CD4-positive, alpha-beta T cell treated with Interleukin-6 at 100 ng/mL for 8 hours (primary cell): Measurements from ENCODE around the gene CCDC102A.

Experiments
- DNase-seq: peaks from one replicate; pipeline ENCODE4 v3.0.0-alpha.2; 2020; ENCODE audit warnings: mixed read lengths, low spot score

The CCDC102A gene

GRCh38 chr16:57519796-57520360 lies 16.5 kb downstream of the CCDC102A start:
- peak; percentile 79 for DNase-seq

- DNase-seq: no peak
These were observed 17.4 kb downstream of the CCDC102A start for GRCh38 chr16:57518922-57519321.

- DNase-seq: no peak
These were observed 17.9 kb downstream of the CCDC102A start for GRCh38 chr16:57518520-57518919.

GRCh38 chr16:57517397-57518367 lies 18.7 kb downstream of the CCDC102A start:
- no peak for DNase-seq

GRCh38 chr16:57516773-57517172 lies 19.6 kb downstream of the CCDC102A start:
- DNase-seq: no peak

DNA sequence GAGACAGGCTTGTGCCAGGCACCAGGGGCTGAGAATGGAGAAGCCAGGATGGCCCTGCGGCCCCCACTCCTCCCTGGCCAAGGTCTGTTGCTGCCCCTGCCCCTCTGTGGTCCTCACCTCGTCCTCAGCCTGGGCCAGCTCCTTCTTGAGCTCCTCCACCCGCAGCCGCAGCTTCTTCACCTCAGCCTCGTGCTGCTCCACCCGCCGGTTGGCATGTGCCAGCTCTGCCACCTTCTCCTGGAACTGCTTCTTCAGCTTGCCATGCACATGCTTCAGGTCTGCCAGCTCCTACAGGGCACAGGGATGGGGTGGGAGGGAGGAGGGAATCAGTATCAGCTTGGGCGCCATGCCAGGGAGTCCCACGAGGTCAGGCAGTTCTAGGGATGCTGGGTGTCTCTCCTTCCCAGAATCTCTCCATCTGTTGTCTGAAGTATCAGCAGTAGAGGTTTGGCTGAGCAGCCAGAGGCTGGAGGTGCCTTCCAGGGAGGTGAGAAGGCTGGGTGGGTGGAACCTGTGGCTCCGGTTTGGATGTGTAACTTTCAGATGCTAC lies 20.1 kb downstream of the CCDC102A start:
- DNase-seq: no peak

- no peak for DNase-seq
These were observed 21.4 kb downstream of the CCDC102A start for GRCh38 chr16:57514791-57515600.

GRCh38 chr16:57514371-57514770 lies 22.0 kb downstream of the CCDC102A start:
- DNase-seq: no peak

DNA sequence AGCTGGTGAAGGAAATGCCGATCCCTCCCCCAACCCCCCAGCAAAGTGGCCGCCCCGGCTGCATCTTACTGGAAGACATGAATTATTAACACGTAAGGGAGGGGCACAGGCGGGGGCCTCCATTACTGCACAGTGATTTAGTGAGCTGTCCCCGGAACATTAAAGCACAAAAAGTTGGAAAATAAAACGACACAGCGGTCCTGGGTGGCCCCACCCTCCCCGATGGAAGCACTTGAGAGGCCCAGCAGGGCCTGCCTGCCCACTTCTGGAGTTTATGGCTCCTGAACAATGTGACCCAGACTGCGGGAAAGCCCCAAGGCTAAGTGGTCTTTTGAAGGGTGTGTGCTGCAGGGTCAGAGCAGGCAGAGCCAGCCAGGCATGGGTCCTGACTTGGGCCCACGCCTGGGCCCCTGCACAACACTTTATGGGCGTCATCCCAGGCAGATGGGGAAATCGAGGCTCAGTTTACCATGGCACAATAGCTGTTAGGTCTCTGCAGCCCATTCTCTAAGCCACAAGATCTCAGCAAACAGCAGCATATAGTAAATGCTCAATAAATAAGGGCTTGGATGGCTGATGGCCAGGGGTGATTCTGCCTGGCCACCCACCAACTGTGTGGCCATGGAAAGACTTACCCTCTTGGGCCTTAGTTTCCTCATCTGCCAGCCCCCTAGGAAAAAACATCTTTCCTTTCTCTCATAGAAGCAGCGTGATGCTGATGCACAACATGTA lies 22.8 kb downstream of the CCDC102A start:
- no peak for DNase-seq

DNA sequence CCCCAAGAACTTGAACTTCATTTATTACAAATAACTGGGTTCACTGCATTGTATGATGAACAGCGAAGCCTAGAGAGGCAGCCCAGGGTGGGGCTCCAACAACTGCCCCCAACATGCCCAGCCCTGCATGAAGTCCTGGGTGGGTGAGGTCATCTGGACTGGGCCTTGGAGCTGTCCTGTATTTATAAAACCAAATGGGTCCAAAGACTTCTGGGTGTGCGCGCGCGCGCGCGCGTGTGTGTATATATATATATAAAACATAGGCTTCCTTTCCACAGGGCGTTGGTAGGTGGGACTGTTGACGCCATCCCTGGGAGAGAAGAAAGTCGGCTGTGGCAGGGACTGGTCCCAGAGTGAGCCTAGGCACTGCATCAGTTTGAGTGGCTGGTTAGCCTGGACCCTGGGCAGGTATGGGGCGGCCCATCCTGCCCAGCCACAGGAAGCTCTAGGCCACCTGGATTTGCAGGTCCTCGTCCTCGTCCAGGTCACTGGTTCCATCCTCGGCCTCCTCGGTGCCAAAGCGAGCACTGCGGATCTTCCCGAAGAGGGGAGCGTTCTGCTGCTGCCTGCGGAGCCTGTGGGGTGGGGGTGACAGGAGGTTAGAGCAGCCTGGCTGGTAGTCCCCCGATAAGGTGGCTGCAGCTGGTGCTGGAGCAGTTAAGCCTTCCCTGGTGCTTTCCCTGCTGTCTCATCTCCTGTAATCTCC lies 23.9 kb downstream of the CCDC102A start:
- DNase-seq: no peak

DNA sequence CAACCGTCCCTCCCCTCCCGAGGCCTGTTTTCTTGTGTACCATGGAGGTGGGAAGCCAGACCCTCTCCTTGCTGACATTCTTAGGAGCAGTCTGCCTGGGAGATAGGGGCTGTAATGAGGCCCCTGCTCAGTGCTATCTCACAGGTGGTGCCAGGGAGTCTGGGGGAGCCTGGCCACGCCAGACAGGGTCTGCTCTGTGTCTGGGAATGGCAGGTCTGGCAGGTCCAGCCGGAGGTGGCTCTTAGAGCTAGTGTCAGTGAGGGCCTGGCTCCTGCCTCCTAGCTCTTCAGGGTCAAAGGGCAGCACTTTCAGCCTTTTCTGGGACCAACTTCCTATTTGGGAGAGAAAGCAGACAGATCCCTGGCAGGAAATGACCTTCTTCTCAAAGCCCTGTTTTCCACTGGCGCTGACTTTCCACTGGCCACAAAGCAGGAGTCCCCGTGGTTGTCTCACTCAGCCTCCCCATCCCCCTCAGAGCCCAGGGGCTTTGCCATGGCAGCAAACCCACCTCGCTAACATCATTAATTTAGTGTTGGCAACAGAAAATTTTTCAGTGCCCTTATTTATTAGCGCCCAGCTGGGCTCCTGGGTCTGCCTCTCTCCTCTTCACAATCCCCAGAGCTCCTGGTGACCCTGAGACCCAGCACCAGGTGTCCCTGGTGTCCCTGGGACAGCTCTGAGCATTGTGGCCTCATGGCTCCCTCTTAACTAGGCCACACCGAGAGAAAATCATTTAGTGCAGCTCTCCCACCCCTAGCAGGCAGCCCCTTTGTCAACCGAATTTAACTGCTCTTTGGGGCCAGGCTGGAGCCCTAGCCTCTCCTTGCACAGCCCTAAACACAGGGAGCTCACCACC lies 26.1 kb downstream of the CCDC102A start:
- no peak for DNase-seq

DNA sequence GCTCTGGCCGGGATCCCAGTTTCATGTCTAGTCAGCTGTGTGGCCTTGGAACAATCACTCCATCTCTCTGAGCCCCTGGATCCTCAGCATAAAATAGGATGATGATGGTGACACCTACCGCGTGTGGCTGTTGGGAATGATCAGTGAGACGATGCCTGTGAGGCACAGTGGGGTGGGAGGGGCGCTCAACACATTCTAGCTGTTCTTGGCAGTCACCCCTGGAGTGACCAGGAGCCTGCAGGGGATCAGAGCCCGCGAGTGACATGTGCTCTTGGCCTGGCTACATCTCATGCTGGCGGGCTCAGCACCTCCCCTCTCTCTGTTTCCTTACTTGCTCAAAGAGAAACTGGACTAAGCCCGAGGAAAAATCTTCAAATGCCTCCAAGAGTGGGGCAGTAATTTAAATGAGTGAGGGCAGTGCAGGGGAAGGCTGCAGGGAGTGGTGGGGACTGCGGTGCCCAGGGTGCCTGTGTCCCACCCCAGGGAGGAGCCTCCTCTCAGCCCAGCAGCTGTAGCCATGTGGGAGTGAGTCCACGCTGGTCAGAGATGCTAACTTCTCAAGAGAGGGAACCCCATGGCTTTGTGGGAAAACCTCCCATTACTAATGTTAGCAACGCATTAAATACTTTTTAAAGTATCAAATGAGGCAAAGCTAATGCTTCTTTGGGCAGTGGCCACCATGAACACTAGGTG lies 27.0 kb downstream of the CCDC102A start:
- no peak for DNase-seq

GRCh38 chr16:57508035-57508425 lies 28.3 kb downstream of the CCDC102A start:
- DNase-seq: no peak

DNA sequence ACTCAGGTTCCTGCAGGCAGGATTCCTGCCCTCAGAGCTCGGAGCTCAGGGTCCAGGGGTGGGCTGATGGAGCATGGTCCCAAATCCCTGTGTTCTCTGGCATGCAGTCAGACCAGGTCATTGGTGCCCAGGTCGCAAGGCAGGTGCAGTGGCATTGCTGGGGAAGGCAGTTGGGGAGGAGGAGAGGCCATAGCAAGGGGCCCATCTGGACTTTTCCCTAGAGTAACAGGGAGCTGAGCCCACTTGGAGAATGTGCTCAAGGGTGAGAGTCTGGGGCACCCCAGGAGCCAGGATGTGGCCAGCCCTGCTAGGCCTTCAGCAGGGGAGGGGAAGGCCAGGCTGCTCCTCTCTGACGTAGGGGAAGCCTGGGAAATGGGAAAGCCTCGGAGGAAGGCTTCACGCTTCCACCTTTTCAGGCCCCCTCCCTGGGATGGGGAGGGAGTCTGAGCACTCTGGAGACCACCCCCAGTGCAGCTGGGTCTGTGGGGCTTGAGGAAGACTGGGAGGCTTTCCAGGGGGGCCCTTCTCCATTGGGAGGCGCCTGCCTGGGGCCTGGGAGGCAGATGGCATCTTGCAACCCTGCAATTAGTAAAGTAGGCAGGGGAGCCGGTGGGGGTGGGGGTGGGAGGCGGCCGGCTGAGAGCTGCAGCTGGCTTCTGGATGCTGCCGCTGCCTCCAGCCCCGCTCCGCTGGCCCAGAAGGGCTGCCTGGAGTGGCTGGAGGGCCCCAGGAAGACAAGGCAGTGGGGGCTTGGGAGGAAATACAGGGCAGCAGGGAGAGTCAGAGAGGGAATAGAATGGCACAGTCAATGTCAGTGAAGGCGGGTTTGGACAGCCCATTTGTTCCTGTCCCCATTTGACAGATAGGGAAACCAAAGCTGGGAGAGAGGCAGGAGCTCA lies 29.0 kb downstream of the CCDC102A start:
- DNase-seq: no peak

- DNase-seq: no peak
These were observed 31.2 kb downstream of the CCDC102A start for GRCh38 chr16:57505169-57505568.

- no peak for DNase-seq
These were observed 31.9 kb downstream of the CCDC102A start for GRCh38 chr16:57504491-57504890.

DNA sequence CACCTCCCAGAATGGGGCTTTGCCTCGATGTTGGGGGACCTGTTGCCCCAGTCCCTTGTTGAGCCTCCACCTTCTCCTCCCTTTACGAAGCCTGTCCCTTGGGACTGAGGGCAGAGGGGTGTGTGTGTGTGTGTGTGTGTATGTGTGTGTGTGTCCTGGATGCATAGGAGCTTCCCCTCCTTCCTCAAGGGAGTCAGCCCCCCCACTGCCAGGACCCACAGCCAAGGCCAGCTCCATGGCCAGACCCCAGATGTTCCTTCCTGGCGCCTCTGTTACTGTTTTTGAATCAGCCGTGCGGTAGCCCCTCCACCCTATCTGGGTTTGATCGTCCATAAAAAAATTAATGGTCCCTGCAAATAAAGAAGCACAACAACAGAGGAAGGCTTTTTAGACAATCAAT lies 32.4 kb downstream of the CCDC102A start:
- no peak for DNase-seq

- DNase-seq: no peak
These were observed 33.0 kb downstream of the CCDC102A start for GRCh38 chr16:57503366-57503765.
